K562 (cell line): ENCODE measurements around the gene DACT3. TPM values are rescaled to one million over a fixed set of nuclear protein-coding genes. Genes with fewer than 3 reads are reported as not detected.

Experiments used
- ATAC-seq: fragments of 200-7000 bp; cut with Tn5 transposase; 3 replicates; pipeline ENCODE4 v1.9.1; 2020; ENCODE audit warnings: moderate library complexity
- BruUV-seq: library from RNA; stranded (reverse); fragments of 400-500 nt; replicated peaks from 2 replicates; lab custom pipeline; 2021; lab: Mats Ljungman, UMichigan
- CTCF ChIA-PET: fragments of 300-600 bp; formaldehyde crosslinking; extraction: SDS; loops from one replicate; lab custom pipeline; 2021; ENCODE audit warnings: low intra/inter-chr PET ratio; lab: Yijun Ruan, JAX
- POLR2A ChIA-PET: fragments of 300-600, 350-650 bp; sonication (Branson Sonifier 250); formaldehyde crosslinking; extraction: SDS; loops from one replicate; lab custom pipeline; 2021; ENCODE audit warnings: antibody characterized with exemption, inconsistent platforms; lab: Yijun Ruan, JAX
- DNase-seq, 4 experiments: peaks; one replicate each; pipeline versions ENCODE4 v3.0.0 to v3.0.0-alpha.2; 2011 to 2018; ENCODE audit warnings: low spot score in 3 of 4, mixed read lengths in 3 of 4; ENCODE audit errors: extremely low read depth in 1 of 4
- FAIRE-seq: peaks from 2 replicates; lab custom pipeline; 2011; peaks lifted over from hg19 to GRCh38; lab: Jason Lieb, UNC
- H2AFZ ChIP-seq: 2 replicates; pipeline ENCODE4 v1.6.0; 2011; ENCODE audit warnings: low read depth, low read length, control low read depth, inconsistent platforms
- H3K27ac ChIP-seq: fragments of 200-600 bp; 3 replicates; pipeline ENCODE4 v1.8.0; 2011; ENCODE audit warnings: low read depth, mild to moderate bottlenecking, control low read depth, inconsistent platforms, low read length, moderate library complexity, mixed read lengths; ENCODE audit errors: extremely low read depth
- H3K27me3 ChIP-seq, 2 experiments: fragments of 300-600 bp in 1 of 2; 2 replicates in 1 of 2; 3 replicates in 1 of 2; pipeline versions ENCODE4 v1.6.0 to v1.8.0; 2011; ENCODE audit warnings: inconsistent platforms in 2 of 2, low read length in 2 of 2, mild to moderate bottlenecking in 1 of 2, mixed read lengths in 1 of 2, moderate library complexity in 1 of 2; ENCODE audit not compliant: control insufficient read depth in 2 of 2, insufficient read depth in 2 of 2
- H3K36me3 ChIP-seq: fragments of 300-600 bp; 3 replicates; pipeline ENCODE4 v1.8.0; 2011; ENCODE audit warnings: mild to moderate bottlenecking, low read length, inconsistent platforms; ENCODE audit not compliant: control insufficient read depth, insufficient read depth
- H3K4me1 ChIP-seq, 2 experiments: fragments of 200-600 bp in 1 of 2; replicated peaks in 1 of 2; 2 replicates in 1 of 2; 3 replicates in 1 of 2; pipeline versions ENCODE4 v1.5.1 to v1.8.0; 2011; ENCODE audit warnings: inconsistent platforms in 2 of 2, low read length in 2 of 2, mild to moderate bottlenecking in 1 of 2, mixed read lengths in 1 of 2, moderate library complexity in 1 of 2; ENCODE audit not compliant: control insufficient read depth in 2 of 2, insufficient read depth in 2 of 2
- H3K4me2 ChIP-seq: 2 replicates; pipeline ENCODE4 v1.6.1; 2011; ENCODE audit warnings: low read length, control low read depth, inconsistent platforms, mixed read lengths; ENCODE audit not compliant: insufficient read depth
- H3K4me3 ChIP-seq: fragments of 200-600 bp; sonication (generic), shearing (Covaris generic); 2 replicates; pipeline ENCODE4 v1.5.1; 2016; ENCODE audit warnings: control low read depth, inconsistent platforms
- H3K79me2 ChIP-seq: fragments of 200-600 bp; 3 replicates; pipeline ENCODE4 v1.8.0; 2011; ENCODE audit warnings: low read length, inconsistent platforms; ENCODE audit not compliant: control insufficient read depth, insufficient read depth
- H3K9ac ChIP-seq, 2 experiments: 2 replicates each; pipeline versions ENCODE4 v1.6.0 to v1.6.1; 2011; ENCODE audit warnings: low read depth in 2 of 2, low read length in 2 of 2, control low read depth in 1 of 2, inconsistent platforms in 1 of 2, mild to moderate bottlenecking in 1 of 2, mixed read lengths in 1 of 2; ENCODE audit not compliant: insufficient read depth in 1 of 2
- H3K9me1 ChIP-seq: one replicate; pipeline ENCODE4 v1.6.0; 2011; ENCODE audit warnings: inconsistent platforms, mild to moderate bottlenecking, low read length, moderate library complexity; ENCODE audit not compliant: control insufficient read depth, insufficient read depth
- H3K9me3 ChIP-seq: replicated peaks from 2 replicates; pipeline ENCODE4 v1.5.1; 2011; ENCODE audit warnings: low read depth, low read length, inconsistent platforms; ENCODE audit not compliant: control insufficient read depth, insufficient read depth
- H4K20me1 ChIP-seq: replicated peaks from 2 replicates; pipeline ENCODE4 v1.6.1; 2011; ENCODE audit warnings: low read length, inconsistent platforms, mixed read lengths; ENCODE audit not compliant: control insufficient read depth, insufficient read depth
- CAMTA2 ChIP-seq: fragments of 250-450 bp; sonication (Bioruptor Pico); conservative IDR thresholded peaks from 2 replicates; pipeline ENCODE4 v1.5.1; 2022
- COPS2 ChIP-seq: fragments of 450-650 bp; conservative IDR thresholded peaks from 2 replicates; pipeline ENCODE4 v1.6.1; 2016; ENCODE audit warnings: mild to moderate bottlenecking, moderate library complexity
- MCM5 ChIP-seq: fragments of 450-650 bp; IDR thresholded peaks from 2 replicates; pipeline ENCODE4 v1.6.1; 2016; ENCODE audit warnings: low read depth
- NFRKB ChIP-seq: fragments of 450-650 bp; IDR thresholded peaks from 2 replicates; pipeline ENCODE4 v1.6.1; 2016; ENCODE audit warnings: low read depth
- NFYB ChIP-seq: IDR thresholded peaks from 2 replicates; pipeline ENCODE4 v1.6.1; 2011; ENCODE audit warnings: mild to moderate bottlenecking, moderate library complexity; ENCODE audit not compliant: insufficient read length; ENCODE audit errors: extremely low read depth
- ZKSCAN3 ChIP-seq: fragments of 250-450 bp; sonication (Bioruptor Pico); IDR thresholded peaks from 2 replicates; pipeline ENCODE4 v1.4.0; 2020
- ZNF407 ChIP-seq: fragments of 450-650 bp; IDR thresholded peaks from 2 replicates; pipeline ENCODE4 v1.6.1; 2016; ENCODE audit warnings: low read depth
- ZNF431 ChIP-seq: sonication (generic); formaldehyde crosslinking; IDR thresholded peaks from 2 replicates; pipeline ENCODE4 v1.8.0; 2022; ENCODE audit warnings: mild to moderate bottlenecking, missing genetic modification reagents
- ZNF589 ChIP-seq: fragments of 200-800 bp; sonication (Bioruptor generic); IDR thresholded peaks from 2 replicates; pipeline ENCODE4 v1.6.1; 2016; ENCODE audit warnings: low read depth, missing genetic modification characterization, missing compliant biosample characterization
- WGBS: fragments of 100-300 bp; shearing (Covaris generic); methylation state at CpG from one replicate; pipeline ENCODE4 v1.1.6; 2016; ENCODE audit warnings: low coverage, mixed read lengths; ENCODE audit not compliant: insufficient coverage; ENCODE audit errors: missing lambda C conversion rate; 5-methylcytosine and 5-hydroxymethylcytosine counted together
- in situ Hi-C: fragments of 300-500 bp; cut with MboI; formaldehyde crosslinking; loops from 4 replicates; pipeline ENCODE4 v1.15.0; 2018; ENCODE audit warnings: inconsistent platforms, mixed read lengths
- intact Hi-C: fragments of 100-400 bp; cut with micrococcal nuclease; formaldehyde crosslinking; loops from 2 replicates; pipeline ENCODE4 v1.14.2; 2022
- polyA plus RNA-seq, 8 experiments: library from polyadenylated mRNA; depleted of rRNA in 4 of 8; stranded (reverse) in 5 of 8; unstranded in 3 of 8; fragments of >200 nt; fragmentation: Nextera tagmentation in 2 of 8; fragmentation: Illumina TruSeq in 1 of 8; extraction: Ambion mirVana in 2 of 8; extraction: Trizol in 1 of 8; gene quantifications; 2 replicates each; pipeline versions ENCODE4 v1.2.1 to v1.2.3, GENCODE V29; 2011 to 2014; ENCODE audit warnings: inconsistent platforms in 1 of 8, missing spikeins in 1 of 8
- total RNA-seq, 7 experiments: library from RNA; depleted of rRNA in 6 of 7; stranded (reverse); fragments of >200 nt in 6 of 7; fragmentation: Illumina TruSeq in 2 of 7; extraction: Trizol in 2 of 7; gene quantifications; 2 replicates each; pipeline versions ENCODE4 v1.2.1 to v1.2.3, GENCODE V29; 2011 to 2021; ENCODE audit warnings: low replicate concordance in 1 of 7

The DACT3 gene
- total and polyA plus RNA-seq, 9 of the 15 experiments (the other 6 are each of a cell fraction or from before 2014, with no cell fraction given), result 0.67 to 6.5 (median 3.5) TPM

- no peak overlapping the region for H3K4me2 ChIP-seq
- H3K36me3 ChIP-seq, result peaks cover 84% of the 10 kb centered on the region
- FAIRE-seq, result no peak
Observed at GRCh38 chr19:46689358-46689757, 28.4 kb upstream of the DACT3 start.

More at GRCh38 chr19:46689358-46689757, 28.4 kb upstream of the DACT3 start:
- Histone ChIP-seq H3K9ac (no peak overlapping the region; a peak in 1 of 4 replicates), H2AFZ (no peak overlapping the region), H3K4me1 (peaks cover 0 to 4% of the 10 kb centered on the region in 2 experiments; a peak in 1 of 5 replicates), H3K79me2 (no peaks in the 10 kb centered on the region), H4K20me1 (no peaks in the 10 kb centered on the region), H3K27me3 (no peaks in the 10 kb centered on the region), H3K27ac (no peak overlapping the region), H3K9me1 (no peaks in the 10 kb centered on the region), H3K4me3 (no peak overlapping the region), H3K9me3 (no peaks in the 10 kb centered on the region)
- no peak for ATAC-seq
- TF ChIP-seq ZNF431 (no peak), ZNF589 (CRISPR knock-in tag) (no peak), NFRKB (no peak), COPS2 (no peak), MCM5 (no peak), CAMTA2 (no peak), ZKSCAN3 (CRISPR knock-in tag) (no peak), ZNF407 (no peak), NFYB (no peak)
- POLR2A ChIA-PET, result no interaction called here
- no TSS peak for BruUV-seq
- CTCF ChIA-PET, result no interaction called here
- no peak for DNase-seq
- in situ Hi-C loops, result no loop called here
- 93% methylated on average over 9 of the region's 14 CpGs for WGBS
- intact Hi-C loops, result no loop called here
